ENCODE measurements around the gene KCND2. TPM values are rescaled to one million over a fixed set of nuclear protein-coding genes. Genes with fewer than 3 reads are reported as not detected.

KCND2 gene
- polyA plus RNA-seq, 1 of the 3 experiments (the other 2 are of a cell fraction): not detected

DNA sequence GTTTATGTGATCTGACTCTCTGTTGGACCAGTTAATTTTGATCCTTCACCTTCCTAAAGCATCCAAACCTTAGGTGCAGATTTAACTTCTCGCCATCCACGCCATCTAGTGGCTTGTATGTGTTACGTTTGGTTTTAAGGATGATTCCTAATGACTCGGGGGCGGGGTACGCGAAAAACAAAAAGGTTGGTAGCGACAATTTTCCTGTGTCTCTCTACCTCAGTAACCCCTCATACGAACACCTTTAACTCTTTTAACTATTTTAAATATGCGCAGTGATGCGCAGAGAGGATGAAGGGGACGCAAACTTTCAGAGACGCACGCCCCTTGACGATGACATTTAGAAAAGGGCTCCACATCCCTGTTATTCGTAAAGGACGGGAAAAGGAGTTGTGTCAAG lies 714 bp upstream of the KCND2 start (continued):
- TF ChIP-seq REST (IDR thresholded peaks at IDR 0.05; ENCODE audit: low read depth, low read length) (no peak), NFIC (IDR thresholded peaks at IDR 0.05; ENCODE audit: borderline replicate concordance) (no peak), POLR2AphosphoS5 (IDR thresholded peaks at IDR 0.05; ENCODE audit: low read depth, low read length) (no peak), TAF1 (IDR thresholded peaks at IDR 0.05; ENCODE audit: borderline replicate concordance, low read depth, low read length) (no peak), TCF12 (IDR thresholded peaks at IDR 0.05) (no peak), IRF3 (IDR thresholded peaks at IDR 0.05; ENCODE audit: low read depth, low read length) (no peak), NRF1 (IDR thresholded peaks at IDR 0.05; ENCODE audit: low read depth, low read length) (no peak), FOXJ3 (CRISPR knock-in tag; IDR thresholded peaks at IDR 0.05) (no peak), ZBTB33 (IDR thresholded peaks at IDR 0.05; ENCODE audit: borderline replicate concordance, low read depth) (no peak)

DNA sequence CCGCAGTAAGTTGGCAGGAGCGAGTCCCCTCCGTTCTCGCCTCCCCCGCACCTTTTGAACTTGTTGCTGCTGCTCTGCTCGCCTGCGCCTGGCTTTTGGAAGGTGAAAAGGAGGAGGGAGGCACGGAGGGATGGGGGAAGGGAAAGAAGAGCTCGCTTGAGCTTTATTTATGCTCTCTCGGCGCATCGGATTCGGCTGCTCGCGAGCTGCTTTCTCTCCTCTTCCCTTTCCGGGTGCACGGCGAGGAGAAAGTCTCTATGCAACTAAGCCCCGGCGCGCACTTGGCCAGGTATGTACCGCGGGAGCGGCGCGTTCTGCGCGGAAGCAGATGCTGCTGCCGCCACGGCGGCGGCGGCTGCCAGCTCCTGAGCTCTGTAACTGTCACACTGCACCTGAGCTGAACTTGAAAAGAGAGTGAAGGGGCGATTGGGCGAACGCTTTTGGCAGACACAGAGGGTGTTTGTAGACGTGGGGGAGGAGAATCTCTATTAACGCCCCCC lies 551 bp downstream of the KCND2 start:
- H3K9ac ChIP-seq: no peak overlapping the region
- peak overlapping the region; percentile 77 for H3K4me2 ChIP-seq
- TF ChIP-seq YY1 (IDR thresholded peaks at IDR 0.05; ENCODE audit: low read depth) (no peak), EZH2phosphoT487 (IDR thresholded peaks at IDR 0.05; ENCODE audit: borderline replicate concordance, low read depth) (peak; percentile 83; the same call in 1 of the 2 replicates)
- no peaks in the 10 kb centered on the region for H3F3A ChIP-seq (replicated peaks; ENCODE audit: insufficient read depth)
- peak; percentile 54 for DNase-seq
- H3K4me1 ChIP-seq (ENCODE audit: control insufficient read depth in 1 of 2, insufficient read depth in 2 of 2, low read depth in 1 of 2, low read length in 1 of 2): peaks cover 4 to 8% of the 10 kb centered on the region in 2 experiments; a peak in 2 of 4 replicates
- peak overlapping the region; percentile 39 to 51 for H3K4me3 ChIP-seq (ENCODE audit: low read depth in 2 of 2, low read length in 1 of 2)
- H3K27me3 ChIP-seq (ENCODE audit: insufficient read depth): peaks cover 29% of the 10 kb centered on the region
- no peaks in the 10 kb centered on the region for H4K20me1 ChIP-seq (ENCODE audit: insufficient read depth)
- no peak overlapping the region for H3K27ac ChIP-seq (ENCODE audit: low read depth in 2 of 2, low read length in 1 of 2)
- POLR2A ChIA-PET: no interaction called here
- CTCF ChIA-PET: interaction anchor here (1.0 to 2.9 kb wide), 6 partner anchors 8 to 1353 kb away, joined by 3 to 14 read pairs (median 4); no protein-coding TSS in a partner anchor
- H2AFZ ChIP-seq (ENCODE audit: low read depth): peak overlapping the region; percentile 53; the same call in 1 of the 2 replicates
- 2% methylated on average over 31 of the region's 38 CpGs for WGBS (ENCODE audit: low lambda C conversion rate)
- no peaks in the 10 kb centered on the region for H3K9me3 ChIP-seq
- H3K36me3 ChIP-seq (replicated peaks in 1 of 2; ENCODE audit: control insufficient read depth in 1 of 2, insufficient read depth in 2 of 2, low read length in 1 of 2): no peaks in the 10 kb centered on the region
- H3K79me2 ChIP-seq (ENCODE audit: insufficient read depth): no peaks in the 10 kb centered on the region
- no peaks in the 10 kb centered on the region for H3K9me2 ChIP-seq
